DND-41 (cell line): ENCODE measurements around the gene CHAC1.

ENCODE experiments used
- ATAC-seq: fragments of 200-7000 bp; cut with Tn5 transposase; 3 replicates; pipeline ENCODE4 v1.9.1; 2021; ENCODE audit warnings: low read depth; ENCODE audit not compliant: insufficient read depth
- DNase-seq: peaks from one replicate; pipeline ENCODE4 v3.0.0-alpha.2; 2020
- H2AFZ ChIP-seq: 2 replicates; pipeline ENCODE4 v1.6.0; 2012; ENCODE audit warnings: low read depth, low read length
- H3K27ac ChIP-seq: 2 replicates; pipeline ENCODE4 v1.5.1; 2012; ENCODE audit warnings: low read length, inconsistent platforms
- H3K27me3 ChIP-seq: fragments of 200-600 bp; sonication (generic); 2 replicates; pipeline ENCODE4 v1.6.0; 2012; ENCODE audit warnings: low read length, mild to moderate bottlenecking, inconsistent platforms; ENCODE audit not compliant: insufficient read depth, poor library complexity
- H3K36me3 ChIP-seq: 2 replicates; pipeline ENCODE4 v1.5.1; 2012; ENCODE audit warnings: low read length, inconsistent platforms; ENCODE audit not compliant: insufficient read depth
- H3K4me1 ChIP-seq: 2 replicates; pipeline ENCODE4 v1.5.1; 2012; ENCODE audit warnings: mild to moderate bottlenecking, low read length; ENCODE audit not compliant: insufficient read depth
- H3K4me2 ChIP-seq: 2 replicates; pipeline ENCODE4 v1.6.0; 2012; ENCODE audit warnings: mild to moderate bottlenecking, moderate library complexity, low read length, inconsistent platforms; ENCODE audit not compliant: insufficient read depth
- H3K4me3 ChIP-seq, 2 experiments: fragments of 200-600 bp in 1 of 2; shearing (Covaris generic) in 1 of 2; 2 replicates each; pipeline ENCODE4 v1.5.1; 2012 to 2016; ENCODE audit warnings: inconsistent platforms in 2 of 2, low read length in 2 of 2, mild to moderate bottlenecking in 2 of 2, low read depth in 1 of 2, moderate library complexity in 1 of 2
- H3K79me2 ChIP-seq: 2 replicates; pipeline ENCODE4 v1.6.0; 2012; ENCODE audit warnings: low read length, inconsistent platforms; ENCODE audit not compliant: insufficient read depth
- H3K9ac ChIP-seq: 2 replicates; pipeline ENCODE4 v1.6.0; 2012; ENCODE audit warnings: low read depth, mild to moderate bottlenecking, inconsistent platforms, low read length, moderate library complexity
- H3K9me3 ChIP-seq: 2 replicates; pipeline ENCODE4 v1.5.1; 2012; ENCODE audit warnings: low read length, moderate library complexity, mild to moderate bottlenecking, inconsistent platforms; ENCODE audit not compliant: insufficient read depth, severe bottlenecking
- H4K20me1 ChIP-seq: 2 replicates; pipeline ENCODE4 v1.6.0; 2012; ENCODE audit warnings: low read length; ENCODE audit not compliant: insufficient read depth
- CTCF ChIP-seq: IDR thresholded peaks from 2 replicates; pipeline ENCODE4 v1.5.1; 2012; ENCODE audit warnings: borderline replicate concordance, low read length, moderate library complexity, mild to moderate bottlenecking; ENCODE audit not compliant: poor library complexity, severe bottlenecking; ENCODE audit errors: extremely low read depth
- EZH2 ChIP-seq: IDR thresholded peaks from 3 replicates; pipeline ENCODE4 v1.6.1; 2012; ENCODE audit warnings: borderline replicate concordance, low read depth, mild to moderate bottlenecking, moderate library complexity, low read length, inconsistent platforms; ENCODE audit not compliant: severe bottlenecking

CHAC1 gene

DNA sequence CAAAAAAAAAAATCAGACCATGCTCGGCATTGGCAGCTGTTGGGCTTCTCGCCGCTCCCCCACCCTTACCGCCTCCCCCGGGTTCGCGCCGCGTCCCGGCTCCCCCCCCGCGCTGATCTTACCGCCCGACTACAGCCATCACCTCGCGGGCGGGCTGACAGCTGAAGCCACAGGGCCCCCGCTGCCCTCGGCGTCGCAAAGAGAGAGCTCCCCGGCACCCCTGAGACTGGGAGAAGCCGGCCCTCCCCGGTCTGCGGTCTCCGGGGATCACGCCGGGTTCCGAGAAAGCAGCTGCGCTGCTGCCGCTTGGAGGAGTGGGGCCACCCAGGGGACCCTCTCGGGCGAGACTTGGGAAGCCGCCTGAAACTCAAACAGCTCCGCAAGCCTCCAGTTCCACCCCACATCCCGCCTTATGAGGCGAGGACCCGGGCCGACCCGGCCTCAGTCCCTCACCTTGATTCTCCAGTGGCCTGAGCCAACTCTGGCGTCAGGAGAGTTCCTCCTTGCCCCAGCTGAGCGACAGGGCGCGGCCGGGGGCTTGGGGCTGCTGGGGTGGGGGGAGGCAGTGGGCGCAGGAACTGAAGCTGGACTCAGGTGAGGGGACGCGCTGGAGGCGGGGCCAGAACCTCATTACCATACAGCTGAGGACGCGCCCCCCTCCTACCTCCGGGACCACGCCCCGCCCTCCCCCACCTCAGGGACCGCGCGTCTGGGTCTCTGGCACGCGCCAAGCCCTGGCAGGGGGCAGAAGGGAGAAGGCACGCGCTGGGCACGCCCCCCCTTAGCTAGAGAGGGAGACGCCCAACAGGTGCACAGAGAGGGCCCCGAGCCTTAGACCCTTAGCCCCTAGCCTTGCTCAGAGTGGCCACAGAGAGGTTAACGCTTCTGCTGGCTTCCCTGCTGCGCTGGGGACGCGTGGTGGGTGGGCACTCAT lies 25.1 kb upstream of the CHAC1 start:
- no peaks in the 10 kb centered on the region for H3K9me3 ChIP-seq
- peaks cover 71% of the 10 kb centered on the region for H3K27me3 ChIP-seq
- H3K4me3 ChIP-seq = peak overlapping the region in 1 of 2 experiments; percentile 36; a peak in 1 of 4 replicates
- no peak overlapping the region for H2AFZ ChIP-seq
- no peak overlapping the region for H3K27ac ChIP-seq
- TF ChIP-seq CTCF = no peak
- no peak for TF ChIP-seq EZH2
- H3K36me3 ChIP-seq = no peaks in the 10 kb centered on the region
- peak; percentile 78 for ATAC-seq
- peak overlapping the region; percentile 62 for H3K4me2 ChIP-seq
- no peaks in the 10 kb centered on the region for H3K79me2 ChIP-seq
- peaks cover 48% of the 10 kb centered on the region for H3K4me1 ChIP-seq
- H3K9ac ChIP-seq = peak overlapping the region; percentile 6; the same call in 1 of the 2 replicates
- H4K20me1 ChIP-seq = peaks cover 55% of the 10 kb centered on the region
- DNase-seq = peak; percentile 82

DNA sequence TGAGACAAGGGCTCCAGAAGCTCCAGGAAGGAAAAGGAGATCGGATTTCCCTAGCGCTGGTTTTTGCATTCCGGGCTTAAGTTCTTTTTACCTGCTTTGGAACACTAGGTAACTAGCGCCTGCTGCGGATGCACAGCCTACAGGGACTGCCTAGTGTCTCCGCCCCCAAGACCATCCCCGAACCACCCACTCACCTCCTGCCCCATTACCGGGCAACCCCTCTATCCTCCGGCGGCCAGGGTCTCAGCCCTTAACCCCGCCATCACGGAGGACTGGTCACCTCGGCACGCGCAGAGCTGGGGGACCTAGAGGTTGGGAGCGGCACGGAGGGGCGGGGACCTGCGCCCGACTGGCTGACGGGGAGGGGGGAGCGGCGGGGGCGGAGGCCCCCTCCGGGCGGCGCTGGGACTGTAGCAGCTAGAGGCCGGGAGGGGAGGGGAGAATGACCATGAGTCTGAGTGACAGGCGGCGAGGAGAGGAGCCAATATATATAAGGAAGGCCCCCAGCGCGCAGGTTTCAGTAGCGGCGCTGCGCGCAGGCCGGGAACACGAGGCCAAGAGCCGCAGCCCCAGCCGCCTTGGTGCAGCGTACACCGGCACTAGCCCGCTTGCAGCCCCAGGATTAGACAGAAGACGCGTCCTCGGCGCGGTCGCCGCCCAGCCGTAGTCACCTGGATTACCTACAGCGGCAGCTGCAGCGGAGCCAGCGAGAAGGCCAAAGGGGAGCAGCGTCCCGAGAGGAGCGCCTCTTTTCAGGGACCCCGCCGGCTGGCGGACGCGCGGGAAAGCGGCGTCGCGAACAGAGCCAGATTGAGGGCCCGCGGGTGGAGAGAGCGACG lies 24.2 kb upstream of the CHAC1 start, which contains the start of gene DLL4:
Gene DLL4 (plus strand): TSS at position 520 of the 839 bp plus-strand sequence. CDS start 329 bp downstream, outside the sequence.
- no peak within 1 kb of the TSS for H3K27ac ChIP-seq
- no peak for DNase-seq
- H3K4me3 ChIP-seq = no peak within 1 kb of the TSS; a peak in 1 of 4 replicates
- ATAC-seq = no peak
- H3K4me1 ChIP-seq = peaks cover 48% of the 10 kb centered on the region
- no peak for TF ChIP-seq CTCF
- TF ChIP-seq EZH2 = peak; percentile 34
- no peak within 1 kb of the TSS for H3K9ac ChIP-seq
- H3K9me3 ChIP-seq = no peaks in the 10 kb centered on the region
- H3K79me2 ChIP-seq = no peaks in the 10 kb centered on the region
- peaks cover 46% of the 10 kb centered on the region for H4K20me1 ChIP-seq
- peak within 1 kb of the TSS; percentile 62 for H3K4me2 ChIP-seq
- H3K36me3 ChIP-seq = no peaks in the 10 kb centered on the region
- H3K27me3 ChIP-seq = peaks cover 62% of the 10 kb centered on the region
- H2AFZ ChIP-seq = no peak within 1 kb of the TSS

DNA sequence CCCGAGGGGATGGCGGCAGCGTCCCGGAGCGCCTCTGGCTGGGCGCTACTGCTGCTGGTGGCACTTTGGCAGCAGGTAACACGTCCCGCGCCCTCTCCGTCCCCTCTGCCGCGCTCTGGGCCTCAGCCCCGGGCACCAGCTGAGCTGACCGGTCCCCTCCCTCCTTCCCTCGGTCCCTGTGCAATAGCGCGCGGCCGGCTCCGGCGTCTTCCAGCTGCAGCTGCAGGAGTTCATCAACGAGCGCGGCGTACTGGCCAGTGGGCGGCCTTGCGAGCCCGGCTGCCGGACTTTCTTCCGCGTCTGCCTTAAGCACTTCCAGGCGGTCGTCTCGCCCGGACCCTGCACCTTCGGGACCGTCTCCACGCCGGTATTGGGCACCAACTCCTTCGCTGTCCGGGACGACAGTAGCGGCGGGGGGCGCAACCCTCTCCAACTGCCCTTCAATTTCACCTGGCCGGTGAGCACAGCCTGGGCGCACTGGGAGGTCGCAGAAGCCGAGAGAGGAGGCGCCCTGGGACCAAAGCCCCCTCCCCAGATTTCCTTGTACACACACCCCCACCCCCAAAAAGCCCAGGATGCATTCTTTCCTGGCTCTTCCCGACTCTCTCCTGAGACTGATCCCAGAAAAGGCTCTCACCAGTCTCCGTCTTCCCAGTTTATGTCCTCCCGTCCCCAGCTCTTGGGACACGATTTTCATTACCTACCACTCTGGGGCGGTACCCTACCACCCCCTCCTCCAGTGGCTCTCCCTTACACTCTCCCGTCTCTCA lies 23.4 kb upstream of the CHAC1 start:
- Histone ChIP-seq H3K4me2 (no peak overlapping the region), H4K20me1 (peaks cover 43% of the 10 kb centered on the region), H3K9ac (no peak overlapping the region), H2AFZ (no peak overlapping the region), H3K27ac (no peak overlapping the region), H3K4me1 (peaks cover 48% of the 10 kb centered on the region), H3K4me3 (no peak overlapping the region), H3K27me3 (peaks cover 56% of the 10 kb centered on the region), H3K9me3 (no peaks in the 10 kb centered on the region), H3K79me2 (no peaks in the 10 kb centered on the region), H3K36me3 (no peaks in the 10 kb centered on the region)
- TF ChIP-seq EZH2 (no peak), CTCF (no peak)
- no peak for DNase-seq
- no peak for ATAC-seq
